ENCODE measurements around the gene CALCOCO1.

CALCOCO1 gene

DNA sequence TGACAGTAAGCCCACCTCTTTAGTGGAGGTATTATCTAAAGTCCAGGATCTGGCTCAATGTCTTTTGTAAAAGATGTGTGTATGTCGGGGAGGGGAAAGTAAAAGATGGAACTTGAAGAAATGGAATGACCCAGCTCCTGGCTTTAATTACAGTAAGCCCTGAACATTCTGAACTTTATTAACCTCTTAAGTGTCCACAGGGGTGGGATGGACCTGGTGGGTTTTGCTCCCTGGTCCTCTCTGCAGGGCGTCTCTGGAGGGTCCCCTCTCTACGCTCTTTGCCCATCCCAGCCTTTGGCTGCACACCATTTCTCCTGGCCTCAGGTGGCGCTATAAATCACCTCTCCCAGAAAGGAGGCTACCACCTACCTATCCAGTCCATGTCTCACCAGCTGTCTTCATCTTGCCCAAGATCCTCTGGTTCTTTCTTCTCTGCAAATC is 28.2 kb upstream of the CALCOCO1 start:
- no peaks in the 10 kb centered on the region for H3K9me3 ChIP-seq (replicated peaks; ENCODE audit: insufficient read depth, low read length)
- no peak overlapping the region for H3K9ac ChIP-seq (ENCODE audit: low read length)
- no peaks in the 10 kb centered on the region for H4K20me1 ChIP-seq (ENCODE audit: insufficient read depth, low read length)
- DNase-seq, result no peak
- TF ChIP-seq EZH2 (optimal IDR thresholded peaks at IDR 0.05; ENCODE audit: low read depth, low read length), result no peak
- TF ChIP-seq, protein P1, sequence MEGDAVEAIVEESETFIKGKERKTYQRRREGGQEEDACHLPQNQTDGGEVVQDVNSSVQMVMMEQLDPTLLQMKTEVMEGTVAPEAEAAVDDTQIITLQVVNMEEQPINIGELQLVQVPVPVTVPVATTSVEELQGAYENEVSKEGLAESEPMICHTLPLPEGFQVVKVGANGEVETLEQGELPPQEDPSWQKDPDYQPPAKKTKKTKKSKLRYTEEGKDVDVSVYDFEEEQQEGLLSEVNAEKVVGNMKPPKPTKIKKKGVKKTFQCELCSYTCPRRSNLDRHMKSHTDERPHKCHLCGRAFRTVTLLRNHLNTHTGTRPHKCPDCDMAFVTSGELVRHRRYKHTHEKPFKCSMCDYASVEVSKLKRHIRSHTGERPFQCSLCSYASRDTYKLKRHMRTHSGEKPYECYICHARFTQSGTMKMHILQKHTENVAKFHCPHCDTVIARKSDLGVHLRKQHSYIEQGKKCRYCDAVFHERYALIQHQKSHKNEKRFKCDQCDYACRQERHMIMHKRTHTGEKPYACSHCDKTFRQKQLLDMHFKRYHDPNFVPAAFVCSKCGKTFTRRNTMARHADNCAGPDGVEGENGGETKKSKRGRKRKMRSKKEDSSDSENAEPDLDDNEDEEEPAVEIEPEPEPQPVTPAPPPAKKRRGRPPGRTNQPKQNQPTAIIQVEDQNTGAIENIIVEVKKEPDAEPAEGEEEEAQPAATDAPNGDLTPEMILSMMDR (IDR thresholded peaks at IDR 0.05; ENCODE audit: low read length), result peak; percentile 10
- H3F3A ChIP-seq (ENCODE audit: insufficient read depth, low read length), result no peaks in the 10 kb centered on the region; the same call in 1 of the 2 replicates
- H2AFZ ChIP-seq (ENCODE audit: low read length), result no peak overlapping the region
- H3K36me3 ChIP-seq (replicated peaks; ENCODE audit: insufficient read depth, low read length), result no peaks in the 10 kb centered on the region
- peaks cover 93% of the 10 kb centered on the region for H3K27me3 ChIP-seq (replicated peaks; ENCODE audit: insufficient read depth, low read length)
- no peak overlapping the region for H3K4me3 ChIP-seq (ENCODE audit: low read length)
- H3K79me2 ChIP-seq (ENCODE audit: low read length), result no peaks in the 10 kb centered on the region
- no peak overlapping the region for H3K4me2 ChIP-seq (ENCODE audit: low read depth, low read length)
- H3K9me2 ChIP-seq (replicated peaks; ENCODE audit: insufficient read depth, low read length), result no peaks in the 10 kb centered on the region
- peaks cover 7% of the 10 kb centered on the region; the same call in 1 of the 2 replicates for H3K4me1 ChIP-seq (ENCODE audit: low read length)
- H3K27ac ChIP-seq (ENCODE audit: low read length), result no peak overlapping the region

DNA sequence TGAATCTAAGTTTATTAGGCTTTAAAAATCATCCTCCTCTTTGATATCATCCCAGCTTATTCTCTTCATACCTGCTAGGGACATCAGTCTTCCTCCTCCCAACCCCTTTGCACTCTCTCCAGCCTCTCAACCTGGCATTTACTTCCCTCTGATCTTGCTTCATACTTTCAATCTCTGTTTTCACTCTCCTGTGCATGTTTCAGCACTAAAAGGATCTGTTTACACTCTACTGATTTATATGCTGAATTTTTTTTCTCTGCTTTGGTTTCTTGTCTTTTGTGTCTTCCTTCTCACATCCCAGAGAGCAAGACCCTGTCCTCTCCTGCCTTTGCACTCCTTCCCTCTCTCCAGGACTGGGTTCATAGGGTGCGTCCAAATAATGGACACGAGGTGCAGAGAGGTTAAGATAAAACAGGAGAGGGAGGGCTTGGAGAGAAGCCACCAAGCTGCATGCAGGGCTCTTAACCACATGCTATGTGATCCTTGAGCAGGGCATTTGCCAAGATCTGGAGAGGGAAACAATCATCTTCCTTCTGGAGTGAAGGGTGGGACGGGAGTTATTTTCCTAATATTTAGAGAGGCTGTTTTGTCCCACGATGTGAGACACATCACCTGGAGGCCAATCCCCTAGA is 27.5 kb upstream of the CALCOCO1 start:
- Histone ChIP-seq H3F3A (ENCODE audit: insufficient read depth, low read length) (no peaks in the 10 kb centered on the region; the same call in 1 of the 2 replicates), H3K36me3 (replicated peaks; ENCODE audit: insufficient read depth, low read length) (no peaks in the 10 kb centered on the region), H3K9ac (ENCODE audit: low read length) (no peak overlapping the region), H2AFZ (ENCODE audit: low read length) (no peak overlapping the region), H3K4me3 (ENCODE audit: low read length) (no peak overlapping the region), H3K4me2 (ENCODE audit: low read depth, low read length) (no peak overlapping the region), H3K27ac (ENCODE audit: low read length) (no peak overlapping the region), H3K9me3 (replicated peaks; ENCODE audit: insufficient read depth, low read length) (no peaks in the 10 kb centered on the region), H3K27me3 (replicated peaks; ENCODE audit: insufficient read depth, low read length) (peaks cover 95% of the 10 kb centered on the region), H3K9me2 (replicated peaks; ENCODE audit: insufficient read depth, low read length) (no peaks in the 10 kb centered on the region), H4K20me1 (ENCODE audit: insufficient read depth, low read length) (no peaks in the 10 kb centered on the region), H3K4me1 (ENCODE audit: low read length) (peaks cover 7% of the 10 kb centered on the region; the same call in 1 of the 2 replicates), H3K79me2 (ENCODE audit: low read length) (no peaks in the 10 kb centered on the region)
- TF ChIP-seq EZH2 (optimal IDR thresholded peaks at IDR 0.05; ENCODE audit: low read depth, low read length), result no peak
- no peak for DNase-seq

DNA sequence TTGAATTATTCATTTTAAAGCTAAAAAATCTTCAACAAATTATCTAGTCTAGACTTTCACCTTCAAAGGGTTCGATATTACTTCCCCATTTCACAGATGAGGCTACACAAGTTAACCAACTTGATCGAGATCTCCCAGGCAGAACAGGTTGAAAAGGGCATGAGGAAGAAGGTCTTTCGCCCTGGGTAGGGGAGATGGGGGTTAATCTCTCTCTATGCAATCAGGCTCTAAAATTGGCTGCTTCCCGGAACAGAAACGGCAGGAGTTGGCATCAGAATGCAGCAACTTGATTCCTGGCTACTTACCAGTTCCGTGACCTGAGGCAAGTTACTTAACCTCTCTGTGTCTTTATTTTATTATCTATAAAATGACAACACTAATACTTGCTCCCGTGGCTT is 26.9 kb upstream of the CALCOCO1 start:
- no peaks in the 10 kb centered on the region; the same call in 1 of the 2 replicates for H3F3A ChIP-seq (ENCODE audit: insufficient read depth, low read length)
- no peak for DNase-seq
- H3K27ac ChIP-seq (ENCODE audit: low read length), result no peak overlapping the region
- peaks cover 96% of the 10 kb centered on the region for H3K27me3 ChIP-seq (replicated peaks; ENCODE audit: insufficient read depth, low read length)
- H3K4me2 ChIP-seq (ENCODE audit: low read depth, low read length), result no peak overlapping the region
- TF ChIP-seq EZH2 (optimal IDR thresholded peaks at IDR 0.05; ENCODE audit: low read depth, low read length) (no peak), EZH2phosphoT487 (IDR thresholded peaks at IDR 0.05; ENCODE audit: low read length) (no peak)
- TF ChIP-seq, protein P1 (IDR thresholded peaks at IDR 0.05; ENCODE audit: low read length), result no peak
- no peaks in the 10 kb centered on the region for H3K9me3 ChIP-seq (replicated peaks; ENCODE audit: insufficient read depth, low read length)
- H3K9me2 ChIP-seq (replicated peaks; ENCODE audit: insufficient read depth, low read length), result no peaks in the 10 kb centered on the region
- H3K4me3 ChIP-seq (ENCODE audit: low read length), result no peak overlapping the region
- H3K4me1 ChIP-seq (ENCODE audit: low read length), result peaks cover 7% of the 10 kb centered on the region; the same call in 1 of the 2 replicates
- H3K36me3 ChIP-seq (replicated peaks; ENCODE audit: insufficient read depth, low read length), result no peaks in the 10 kb centered on the region
- H4K20me1 ChIP-seq (ENCODE audit: insufficient read depth, low read length), result no peaks in the 10 kb centered on the region
- H2AFZ ChIP-seq (ENCODE audit: low read length), result no peak overlapping the region
- H3K79me2 ChIP-seq (ENCODE audit: low read length), result no peaks in the 10 kb centered on the region
- no peak overlapping the region for H3K9ac ChIP-seq (ENCODE audit: low read length)

DNA sequence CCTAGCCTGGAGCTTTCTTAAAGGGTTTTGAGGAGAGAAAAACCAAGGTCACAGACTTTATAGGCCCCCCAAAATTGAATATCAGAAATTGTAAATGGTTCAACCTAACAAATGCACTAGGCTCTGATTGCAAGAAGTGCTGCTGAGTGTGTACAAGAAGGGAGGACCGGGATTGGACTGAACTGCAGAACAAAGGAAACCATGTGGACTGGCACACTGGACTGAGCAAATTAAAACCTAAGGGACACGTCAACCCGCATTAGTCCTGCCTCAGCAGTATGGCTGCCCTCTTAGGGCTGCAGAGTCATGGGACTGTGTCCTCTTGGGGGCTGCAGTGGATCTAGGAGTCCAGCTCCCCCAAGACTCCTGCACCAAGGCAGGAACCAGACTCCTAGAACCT is 25.4 kb upstream of the CALCOCO1 start:
- H3K4me1 ChIP-seq (ENCODE audit: low read length), result peaks cover 7% of the 10 kb centered on the region; the same call in 1 of the 2 replicates
- no peak overlapping the region for H3K4me2 ChIP-seq (ENCODE audit: low read depth, low read length)
- no peaks in the 10 kb centered on the region; the same call in 1 of the 2 replicates for H3F3A ChIP-seq (ENCODE audit: insufficient read depth, low read length)
- H3K9me3 ChIP-seq (replicated peaks; ENCODE audit: insufficient read depth, low read length), result no peaks in the 10 kb centered on the region
- H3K27me3 ChIP-seq (replicated peaks; ENCODE audit: insufficient read depth, low read length), result peaks cover 96% of the 10 kb centered on the region
- no peak overlapping the region for H2AFZ ChIP-seq (ENCODE audit: low read length)
- no peak for TF ChIP-seq EZH2phosphoT487 (IDR thresholded peaks at IDR 0.05; ENCODE audit: low read length)
- TF ChIP-seq, protein P1 (IDR thresholded peaks at IDR 0.05; ENCODE audit: low read length), result no peak
- TF ChIP-seq EZH2 (optimal IDR thresholded peaks at IDR 0.05; ENCODE audit: low read depth, low read length), result no peak
- no peaks in the 10 kb centered on the region for H3K36me3 ChIP-seq (replicated peaks; ENCODE audit: insufficient read depth, low read length)
- no peak overlapping the region for H3K4me3 ChIP-seq (ENCODE audit: low read length)
- no peaks in the 10 kb centered on the region for H4K20me1 ChIP-seq (ENCODE audit: insufficient read depth, low read length)
- H3K27ac ChIP-seq (ENCODE audit: low read length), result no peak overlapping the region
- H3K79me2 ChIP-seq (ENCODE audit: low read length), result no peaks in the 10 kb centered on the region
- no peak overlapping the region for H3K9ac ChIP-seq (ENCODE audit: low read length)
- H3K9me2 ChIP-seq (replicated peaks; ENCODE audit: insufficient read depth, low read length), result no peaks in the 10 kb centered on the region
- DNase-seq, result no peak

Measured in MM.1S (cell line).